PC-9 (cell line): ENCODE results near the gene PDCD1LG2. TPM values are rescaled to one million over a fixed set of nuclear protein-coding genes. Genes with fewer than 3 reads are reported as not detected.

Experiments used
- BruUV-seq: library from RNA; stranded (reverse); fragments of 400-500 nt; replicated peaks from 2 replicates; lab custom pipeline; 2021; lab: Mats Ljungman, UMichigan
- CTCF ChIA-PET: fragments of 300-600 bp; sonication (Branson Sonifier 250); formaldehyde crosslinking; loops from one replicate; lab custom pipeline; 2022; ENCODE audit warnings: antibody characterized with exemption; lab: Charles Lee
- POLR2A ChIA-PET: fragments of 300-600 bp; sonication (Branson Sonifier 250); formaldehyde crosslinking; loops from one replicate; lab custom pipeline; 2022; ENCODE audit warnings: antibody characterized with exemption; ENCODE audit not compliant: unreplicated experiment; lab: Charles Lee
- DNase-seq, 2 experiments: peaks; one replicate each; pipeline versions ENCODE4 v3.0.0 to v3.0.0-alpha.2; 2015 to 2022; ENCODE audit warnings: mixed read lengths in 1 of 2
- H2AFZ ChIP-seq: fragments of 200-600 bp; sonication (generic); 2 replicates; pipeline ENCODE4 v1.8.1; 2017; ENCODE audit warnings: antibody characterized with exemption
- H3F3A ChIP-seq: fragments of 200-600 bp; sonication (generic); 2 replicates; pipeline ENCODE4 v1.8.1; 2017; ENCODE audit warnings: antibody characterized with exemption, mild to moderate bottlenecking, low read depth; ENCODE audit not compliant: insufficient read depth
- H3K27ac ChIP-seq: fragments of 200-600 bp; sonication (generic); 2 replicates; pipeline ENCODE4 v1.6.1; 2016; ENCODE audit warnings: mixed run types
- H3K27me3 ChIP-seq: fragments of 200-600 bp; sonication (generic); 2 replicates; pipeline ENCODE4 v1.6.1; 2016; ENCODE audit warnings: low read depth, mixed run types; ENCODE audit not compliant: insufficient read depth
- H3K36me3 ChIP-seq: fragments of 200-600 bp; sonication (generic); 2 replicates; pipeline ENCODE4 v1.6.1; 2016; ENCODE audit warnings: low read depth, mixed run types
- H3K4me1 ChIP-seq: fragments of 200-600 bp; sonication (generic); replicated peaks from 2 replicates; pipeline ENCODE4 v1.6.1; 2016; ENCODE audit warnings: mixed run types; ENCODE audit not compliant: insufficient read depth
- H3K4me2 ChIP-seq: fragments of 200-600 bp; sonication (generic); 2 replicates; pipeline ENCODE4 v1.6.1; 2017; ENCODE audit warnings: mixed run types
- H3K4me3 ChIP-seq: fragments of 200-600 bp; sonication (generic); 2 replicates; pipeline ENCODE4 v1.6.1; 2016; ENCODE audit warnings: mixed run types
- H3K79me2 ChIP-seq: fragments of 200-600 bp; sonication (generic); 2 replicates; pipeline ENCODE4 v1.6.1; 2017; ENCODE audit warnings: low read depth, mixed run types
- H3K9me2 ChIP-seq: fragments of 200-600 bp; sonication (generic); 2 replicates; pipeline ENCODE4 v1.8.1; 2017; ENCODE audit warnings: mild to moderate bottlenecking; ENCODE audit not compliant: insufficient read depth
- H3K9me3 ChIP-seq: fragments of 200-600 bp; sonication (generic); 2 replicates; pipeline ENCODE4 v1.8.1; 2016; ENCODE audit warnings: low read depth; ENCODE audit not compliant: insufficient read depth
- H4K20me1 ChIP-seq: fragments of 200-600 bp; sonication (generic); 2 replicates; pipeline ENCODE4 v1.8.1; 2017; ENCODE audit not compliant: insufficient read depth
- EZH2 ChIP-seq: fragments of 200-600 bp; sonication (generic); IDR thresholded peaks from 2 replicates; pipeline ENCODE4 v1.8.0; 2017; ENCODE audit warnings: antibody characterized with exemption, low read depth
- intact Hi-C: fragments of 100-400 bp; cut with micrococcal nuclease; formaldehyde crosslinking; loops from one replicate; pipeline ENCODE4 v1.10.0; 2022; ENCODE audit not compliant: unreplicated experiment
- total RNA-seq: library from RNA; stranded (reverse); gene quantifications from 2 replicates; pipeline ENCODE4 v1.2.3, GENCODE V29; 2021
- TF ChIP-seq, protein P1 (sequence below): fragments of 200-600 bp; sonication (generic); conservative IDR thresholded peaks from 2 replicates; pipeline ENCODE4 v1.6.1; 2017; ENCODE audit warnings: mixed run types, antibody characterized with exemption, mild to moderate bottlenecking, moderate library complexity

PDCD1LG2 gene
- total RNA-seq, 1 experiment from 2014 or later = 1.4 TPM

DNA sequence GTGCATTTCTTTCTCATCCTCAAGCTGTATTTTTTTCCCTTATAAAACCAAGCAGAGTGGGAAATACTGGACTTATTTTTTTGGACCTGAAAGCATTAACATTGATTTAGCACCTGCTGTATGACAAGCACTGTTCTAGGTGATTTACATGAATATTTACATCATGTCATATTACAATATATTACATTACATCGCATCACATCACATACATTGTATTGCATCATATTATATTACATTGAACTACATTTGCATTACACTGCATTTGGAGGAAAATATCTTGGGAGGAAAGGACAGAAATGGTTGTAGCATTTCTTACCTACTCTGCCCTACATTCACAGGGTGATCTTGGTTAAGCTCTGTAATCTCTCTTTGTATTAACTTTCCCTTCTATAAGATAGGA, 11.2 kb upstream of the PDCD1LG2 start:
- POLR2A ChIA-PET = no interaction called here

DNA sequence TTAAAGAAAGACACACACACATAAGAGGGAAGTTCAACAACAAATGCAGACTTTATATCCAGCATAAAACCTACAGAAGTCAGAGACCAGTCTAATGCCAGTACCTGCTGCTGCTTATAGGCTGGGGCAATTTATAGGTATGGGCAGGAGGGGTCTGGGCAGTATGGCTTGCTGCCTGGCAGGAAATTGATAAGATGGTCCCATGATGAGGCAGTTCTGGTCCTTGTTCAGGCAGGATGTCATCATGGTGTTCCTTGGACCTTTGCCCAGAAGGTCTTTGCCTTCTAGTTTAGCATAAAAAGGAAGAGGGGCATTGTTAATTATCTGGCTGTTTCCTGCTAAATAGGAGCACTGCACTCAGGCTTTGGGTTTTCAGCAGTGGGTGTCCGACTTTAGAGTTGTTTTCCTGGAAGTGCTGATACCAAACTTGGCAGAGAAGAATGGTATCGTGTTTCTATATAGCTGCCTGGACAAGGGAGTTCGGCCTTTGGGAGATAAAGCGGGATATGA, 10.4 kb upstream of the PDCD1LG2 start:
- no peak for DNase-seq
- BruUV-seq = no TSS peak
- Histone ChIP-seq H3F3A (no peaks in the 10 kb centered on the region), H3K9me2 (no peaks in the 10 kb centered on the region), H3K4me3 (no peak overlapping the region), H3K9me3 (no peaks in the 10 kb centered on the region), H3K4me2 (no peak overlapping the region), H3K4me1 (no peaks in the 10 kb centered on the region), H2AFZ (no peak overlapping the region), H3K79me2 (no peaks in the 10 kb centered on the region), H3K27ac (no peak overlapping the region), H3K36me3 (no peaks in the 10 kb centered on the region), H3K27me3 (no peaks in the 10 kb centered on the region), H4K20me1 (no peaks in the 10 kb centered on the region)
- ChIA-PET POLR2A (no interaction called here), CTCF (no interaction called here)
- TF ChIP-seq, protein P1, sequence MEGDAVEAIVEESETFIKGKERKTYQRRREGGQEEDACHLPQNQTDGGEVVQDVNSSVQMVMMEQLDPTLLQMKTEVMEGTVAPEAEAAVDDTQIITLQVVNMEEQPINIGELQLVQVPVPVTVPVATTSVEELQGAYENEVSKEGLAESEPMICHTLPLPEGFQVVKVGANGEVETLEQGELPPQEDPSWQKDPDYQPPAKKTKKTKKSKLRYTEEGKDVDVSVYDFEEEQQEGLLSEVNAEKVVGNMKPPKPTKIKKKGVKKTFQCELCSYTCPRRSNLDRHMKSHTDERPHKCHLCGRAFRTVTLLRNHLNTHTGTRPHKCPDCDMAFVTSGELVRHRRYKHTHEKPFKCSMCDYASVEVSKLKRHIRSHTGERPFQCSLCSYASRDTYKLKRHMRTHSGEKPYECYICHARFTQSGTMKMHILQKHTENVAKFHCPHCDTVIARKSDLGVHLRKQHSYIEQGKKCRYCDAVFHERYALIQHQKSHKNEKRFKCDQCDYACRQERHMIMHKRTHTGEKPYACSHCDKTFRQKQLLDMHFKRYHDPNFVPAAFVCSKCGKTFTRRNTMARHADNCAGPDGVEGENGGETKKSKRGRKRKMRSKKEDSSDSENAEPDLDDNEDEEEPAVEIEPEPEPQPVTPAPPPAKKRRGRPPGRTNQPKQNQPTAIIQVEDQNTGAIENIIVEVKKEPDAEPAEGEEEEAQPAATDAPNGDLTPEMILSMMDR = no peak
- TF ChIP-seq EZH2 = no peak
- intact Hi-C loops = no loop called here

More for the DNA sequence above, 11.2 kb upstream of the PDCD1LG2 start:
- TF ChIP-seq, protein P1 = no peak
- no peak for TF ChIP-seq EZH2
- Histone ChIP-seq H3K36me3 (no peaks in the 10 kb centered on the region), H3K4me2 (no peak overlapping the region), H3K4me1 (peaks cover under 1% of the 10 kb centered on the region), H3K4me3 (no peak overlapping the region), H3K9me3 (no peaks in the 10 kb centered on the region), H3F3A (no peaks in the 10 kb centered on the region), H3K9me2 (no peaks in the 10 kb centered on the region), H3K27me3 (no peaks in the 10 kb centered on the region), H3K79me2 (no peaks in the 10 kb centered on the region), H4K20me1 (no peaks in the 10 kb centered on the region), H2AFZ (no peak overlapping the region), H3K27ac (no peak overlapping the region)
- CTCF ChIA-PET = no interaction called here
- DNase-seq = no peak
- BruUV-seq = no TSS peak
- intact Hi-C loops = no loop called here

DNA sequence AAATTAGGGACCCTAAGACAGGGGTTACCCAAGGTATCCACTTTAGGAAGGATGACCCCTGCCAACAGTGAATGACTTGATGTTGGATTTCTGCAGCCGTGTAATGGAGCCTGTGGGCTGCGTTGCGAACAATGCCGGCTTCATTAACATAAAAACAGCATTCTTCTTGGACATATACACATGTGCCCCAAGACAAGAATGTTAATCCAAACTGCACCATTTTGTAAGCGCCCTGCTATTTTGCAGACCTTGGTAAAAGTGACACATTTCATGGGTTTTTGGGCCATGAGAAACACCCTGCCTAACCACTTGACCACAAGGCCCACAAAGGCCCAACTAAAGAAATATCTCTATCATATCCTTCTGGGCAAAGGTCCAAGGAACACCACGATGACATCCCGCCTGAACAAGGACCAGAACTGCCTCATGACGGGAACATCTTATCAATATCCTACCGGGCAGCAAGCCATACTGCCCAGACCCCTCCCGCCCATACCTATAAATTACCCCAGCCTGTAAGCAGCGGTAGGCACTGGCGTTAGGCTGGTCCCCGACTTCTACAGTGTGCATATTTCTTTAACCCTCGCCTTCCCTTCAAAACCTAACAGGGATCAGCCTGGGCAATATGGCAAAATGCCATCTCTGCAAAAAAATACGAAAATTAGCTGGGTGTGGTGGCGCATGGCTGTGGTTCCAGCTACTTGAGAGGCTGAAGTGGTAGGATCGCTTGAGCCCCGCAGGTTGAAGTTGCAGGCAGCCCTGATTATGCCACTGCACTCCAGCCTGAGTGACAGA, 9.7 kb upstream of the PDCD1LG2 start:
- Histone ChIP-seq H3K79me2 (no peaks in the 10 kb centered on the region), H3K27ac (no peak overlapping the region), H4K20me1 (no peaks in the 10 kb centered on the region), H3K4me3 (no peak overlapping the region), H3K27me3 (no peaks in the 10 kb centered on the region), H3F3A (no peaks in the 10 kb centered on the region), H3K4me1 (no peaks in the 10 kb centered on the region), H3K9me3 (no peaks in the 10 kb centered on the region), H3K36me3 (no peaks in the 10 kb centered on the region), H3K9me2 (no peaks in the 10 kb centered on the region), H3K4me2 (no peak overlapping the region), H2AFZ (no peak overlapping the region)
- DNase-seq = no peak
- POLR2A ChIA-PET = interaction anchor here (0.7 kb wide), 1 partner anchor 124 kb away, joined by 3 read pairs; no protein-coding TSS in a partner anchor
- TF ChIP-seq, protein P1 = no peak
- no peak for TF ChIP-seq EZH2
- CTCF ChIA-PET = no interaction called here
- BruUV-seq = no TSS peak
- intact Hi-C loops = no loop called here
